NCI-H1930 (cell line): ENCODE data around the gene NR3C2.

Source experiments
- DNase-seq, 2 experiments: peaks; one replicate each; lab custom pipeline; 2025; lab: John Stamatoyannopoulos, UW

Gene NR3C2

DNA sequence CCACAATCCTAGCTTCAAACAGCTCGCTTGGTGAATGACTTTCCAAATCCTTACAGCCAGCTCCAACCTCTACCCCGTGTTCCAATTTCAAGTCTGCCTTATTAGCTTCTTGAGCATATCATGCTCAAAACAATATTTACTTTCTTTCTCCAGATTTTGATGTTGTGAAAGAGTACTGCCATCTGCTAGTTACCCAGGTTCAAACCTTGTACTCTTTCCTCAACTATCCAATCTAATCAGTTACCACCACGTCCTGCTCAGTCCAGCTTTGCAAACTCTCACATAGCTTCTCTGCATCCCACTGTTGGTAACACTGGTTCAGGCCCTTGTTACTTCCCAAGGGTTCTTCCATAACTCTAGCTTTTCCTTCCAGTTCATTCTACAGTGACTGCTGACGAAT, 179.1 kb downstream of the NR3C2 start:
- DNase-seq, result no peak

GRCh38 chr4:148261848-148262247, 180.4 kb downstream of the NR3C2 start:
- DNase-seq, result no peak

- DNase-seq, result no peak
Measured at GRCh38 chr4:148259841-148260240, 182.4 kb downstream of the NR3C2 start.

DNA sequence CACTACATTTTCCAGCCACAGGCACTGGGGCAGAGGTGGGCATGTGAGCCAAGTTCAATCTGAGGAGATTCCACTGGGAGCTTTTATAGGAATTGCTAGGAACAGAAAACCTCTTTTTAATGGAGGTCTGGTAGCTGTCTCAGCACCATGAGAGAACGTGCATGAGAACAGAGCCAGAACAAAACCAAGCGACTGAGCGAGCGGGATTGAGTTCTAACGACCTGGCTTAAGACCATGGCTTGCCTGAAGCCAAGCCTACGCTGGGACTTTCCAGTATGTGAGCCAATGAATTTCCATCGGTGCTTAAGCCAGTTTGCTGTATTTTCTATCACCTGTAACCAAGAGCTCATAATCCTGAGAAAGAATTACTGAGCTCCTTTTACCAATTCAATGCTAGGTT, 183.7 kb downstream of the NR3C2 start:
- DNase-seq, result no peak

- DNase-seq, result no peak
Measured at GRCh38 chr4:148255344-148255720, 186.9 kb downstream of the NR3C2 start.

DNA sequence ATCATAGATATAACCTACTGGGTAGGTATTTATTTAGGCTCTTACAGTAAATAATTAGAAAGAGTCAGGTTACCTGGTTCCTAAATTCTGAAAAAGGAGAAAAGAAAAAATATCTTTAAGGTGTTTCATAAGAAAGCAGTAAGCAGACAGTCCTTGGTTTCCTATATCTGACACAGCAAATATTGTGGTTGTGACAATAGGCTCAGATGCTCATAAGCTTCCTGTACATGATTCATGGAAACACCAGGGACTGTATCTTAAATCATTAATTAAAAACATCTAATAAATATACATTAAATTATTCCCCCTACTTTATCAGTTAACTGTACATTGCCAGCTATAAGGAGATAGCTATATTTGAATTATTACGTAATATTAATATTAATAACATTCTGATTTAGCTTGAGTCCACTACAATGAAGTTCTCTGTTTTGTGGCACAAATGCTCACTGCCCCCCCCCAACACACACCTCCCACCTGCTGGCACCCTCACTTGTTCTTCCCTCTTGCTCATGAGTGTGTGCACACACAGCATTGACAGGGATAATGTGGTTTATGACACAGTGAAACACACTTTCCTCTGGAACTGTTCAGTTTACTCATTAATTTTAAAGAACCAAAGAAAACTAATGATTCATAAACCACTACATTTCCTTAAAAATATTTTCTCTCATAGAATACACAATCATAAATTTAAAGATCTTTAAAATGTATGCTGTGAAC, 187.4 kb downstream of the NR3C2 start:
- no peak for DNase-seq

- DNase-seq, result no peak
Measured at GRCh38 chr4:148253768-148254167, 188.4 kb downstream of the NR3C2 start.

DNA sequence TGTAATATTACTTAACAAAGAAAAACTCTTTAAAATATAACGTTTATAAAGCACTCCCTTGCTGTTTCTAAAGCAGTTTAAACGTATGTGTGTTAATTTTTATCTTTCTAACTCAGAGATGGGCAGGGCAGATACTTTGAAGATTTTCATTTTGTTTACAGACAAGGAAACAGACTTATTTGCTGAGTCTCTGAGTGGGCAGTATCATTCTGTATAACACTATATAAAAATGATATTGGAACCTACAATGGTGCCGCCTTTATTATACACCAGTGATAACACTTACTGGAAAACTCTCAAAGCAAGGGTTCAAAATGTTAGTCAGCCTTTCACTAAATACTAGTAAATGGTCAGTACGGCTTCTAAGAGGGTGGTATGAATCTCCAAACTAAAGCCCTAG, 193.4 kb downstream of the NR3C2 start:
- no peak for DNase-seq

DNA sequence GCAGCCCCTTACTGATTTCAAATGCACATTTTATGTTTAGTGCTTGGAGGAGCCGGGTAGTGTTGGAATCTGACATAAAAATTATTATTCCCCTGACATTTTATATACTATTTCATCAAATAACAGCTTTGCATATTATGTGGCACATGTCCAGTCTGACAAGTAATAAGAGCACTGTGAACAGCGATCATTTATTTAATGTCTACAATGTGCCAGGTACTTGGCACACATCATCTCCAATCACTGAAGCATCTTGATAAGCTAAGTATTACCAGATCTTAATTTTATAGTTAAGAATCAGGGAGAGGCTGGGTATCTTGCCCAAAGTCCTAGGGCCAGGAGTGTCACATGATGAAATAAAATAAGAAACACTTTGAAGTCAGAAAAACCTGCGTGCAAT, 197.2 kb downstream of the NR3C2 start:
- DNase-seq, result no peak

- DNase-seq, result no peak
Measured at GRCh38 chr4:148243837-148244236, 198.4 kb downstream of the NR3C2 start.

DNA sequence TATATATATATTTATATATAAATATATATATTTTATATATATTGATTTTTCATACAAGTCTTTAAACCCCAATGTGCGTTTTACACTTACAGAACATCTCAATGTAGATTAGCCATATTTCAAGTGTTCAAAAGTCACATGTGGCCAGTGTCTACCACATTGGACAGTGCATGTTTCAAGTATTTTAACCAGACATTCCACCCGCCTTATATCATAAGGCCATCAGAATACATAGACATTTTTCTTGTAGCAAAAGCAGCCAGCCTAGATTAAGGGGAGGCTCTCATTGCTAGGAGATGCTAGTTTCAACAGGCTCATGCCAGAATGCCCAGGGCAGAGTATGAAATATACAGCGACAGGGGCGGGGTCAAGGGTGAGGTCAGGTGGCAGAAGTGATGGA, 202.0 kb downstream of the NR3C2 start:
- no peak for DNase-seq

DNA sequence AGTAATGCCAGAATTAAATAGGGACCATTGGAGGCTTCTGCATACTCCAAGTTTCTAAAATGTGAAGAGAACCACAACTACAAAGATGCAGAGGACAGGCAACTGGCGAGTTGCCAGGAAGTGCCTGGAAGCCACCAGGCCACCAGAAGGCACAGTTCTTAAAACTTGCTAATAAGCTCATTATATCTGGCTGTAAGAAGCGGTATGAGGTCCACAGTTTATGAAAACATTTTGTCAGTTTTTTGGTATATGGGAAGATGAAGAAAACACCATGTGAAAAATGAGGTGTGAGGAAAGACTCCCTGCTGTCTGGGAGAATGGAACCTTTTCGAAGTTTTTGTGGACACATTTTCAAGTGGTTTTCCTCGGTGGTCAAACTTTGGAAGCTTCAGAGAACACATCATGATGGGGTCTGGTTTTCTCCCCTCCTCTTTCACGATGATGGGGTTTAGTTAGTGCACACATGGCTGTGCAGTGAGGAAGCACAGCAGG, 202.7 kb downstream of the NR3C2 start:
- no peak for DNase-seq

GRCh38 chr4:148238811-148239493, 203.3 kb downstream of the NR3C2 start:
- DNase-seq, result no peak

DNA sequence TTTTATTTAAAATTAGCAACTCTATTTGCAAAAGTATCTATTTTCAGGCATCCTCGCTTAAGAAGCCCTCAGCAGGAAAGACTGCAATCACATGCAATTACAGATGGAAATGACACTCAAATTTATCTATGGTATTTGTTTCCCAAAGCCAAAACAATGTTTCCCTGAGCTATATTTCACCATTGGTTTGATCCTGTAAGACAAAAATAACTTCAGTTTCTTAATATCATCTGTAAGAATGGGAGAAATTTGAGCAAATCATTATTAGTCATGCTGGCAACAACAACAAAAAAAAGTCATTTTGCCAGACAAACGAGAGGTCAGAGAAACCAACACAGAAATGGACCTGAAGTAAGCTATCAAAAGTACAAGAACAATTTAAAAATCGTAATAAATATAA, 204.1 kb downstream of the NR3C2 start:
- no peak for DNase-seq

GRCh38 chr4:148235809-148236208, 206.4 kb downstream of the NR3C2 start:
- no peak for DNase-seq

DNA sequence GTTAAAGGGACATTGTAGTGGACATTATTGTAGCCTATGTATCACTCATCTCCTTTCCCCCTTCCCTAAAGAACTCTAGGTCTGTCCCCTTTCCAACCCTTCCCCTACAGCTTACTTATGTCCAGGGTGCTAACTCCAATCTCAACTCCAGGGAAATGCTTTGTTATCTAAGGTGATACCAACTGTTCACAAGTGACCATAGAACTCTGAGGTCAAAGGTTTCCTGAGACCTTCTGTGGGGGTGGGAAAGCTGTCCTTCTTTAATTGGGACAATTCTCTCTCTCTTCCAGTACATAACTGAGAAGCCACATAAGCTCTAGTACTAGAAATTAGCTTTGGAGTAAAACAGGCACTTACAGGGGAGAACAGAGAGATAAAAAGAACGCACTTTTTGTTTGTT, 212.4 kb downstream of the NR3C2 start:
- no peak for DNase-seq

DNA sequence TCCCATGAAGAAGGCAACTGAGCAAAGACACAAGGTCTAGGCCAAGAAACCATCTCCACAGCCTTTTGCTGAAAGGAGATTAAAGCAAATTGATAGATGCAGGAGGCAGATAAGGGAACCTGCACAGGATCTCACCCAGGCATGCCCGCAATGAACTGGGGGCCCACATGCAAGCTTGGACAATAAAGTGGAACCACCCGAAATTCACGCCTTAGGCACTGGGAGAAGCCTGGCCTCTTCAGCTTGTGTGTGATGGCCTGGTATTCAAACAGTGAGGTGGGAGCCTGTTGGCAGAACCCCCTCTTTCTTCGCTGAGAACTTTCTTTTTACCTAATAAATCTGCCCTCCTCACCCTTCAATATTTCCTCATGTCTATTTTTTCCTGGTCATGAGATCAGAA, 213.2 kb downstream of the NR3C2 start:
- no peak for DNase-seq

DNA sequence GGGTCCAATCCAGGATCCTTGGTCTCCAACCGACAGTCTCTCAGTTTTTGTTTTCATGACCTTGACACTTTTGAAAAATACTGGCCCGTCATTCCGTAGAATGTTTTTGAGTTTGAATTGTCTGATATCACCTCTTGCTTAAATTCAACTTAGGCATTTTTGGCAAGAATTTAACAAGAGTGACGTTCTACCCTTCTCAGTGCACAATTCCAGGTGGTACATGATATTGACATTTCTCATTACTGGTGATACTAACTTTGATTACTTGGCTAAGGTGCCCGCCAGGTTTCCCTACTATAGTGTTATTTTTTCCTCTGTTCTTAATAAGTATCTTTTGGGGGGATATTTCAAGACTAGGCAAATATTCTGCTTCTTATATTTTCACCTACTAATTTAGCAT, 215.1 kb downstream of the NR3C2 start:
- DNase-seq, result no peak

- no peak for DNase-seq
Measured at GRCh38 chr4:148226341-148226740, 215.9 kb downstream of the NR3C2 start.

GRCh38 chr4:148225639-148226038, 216.6 kb downstream of the NR3C2 start:
- no peak for DNase-seq

GRCh38 chr4:148224476-148224875, 217.7 kb downstream of the NR3C2 start:
- no peak for DNase-seq

DNA sequence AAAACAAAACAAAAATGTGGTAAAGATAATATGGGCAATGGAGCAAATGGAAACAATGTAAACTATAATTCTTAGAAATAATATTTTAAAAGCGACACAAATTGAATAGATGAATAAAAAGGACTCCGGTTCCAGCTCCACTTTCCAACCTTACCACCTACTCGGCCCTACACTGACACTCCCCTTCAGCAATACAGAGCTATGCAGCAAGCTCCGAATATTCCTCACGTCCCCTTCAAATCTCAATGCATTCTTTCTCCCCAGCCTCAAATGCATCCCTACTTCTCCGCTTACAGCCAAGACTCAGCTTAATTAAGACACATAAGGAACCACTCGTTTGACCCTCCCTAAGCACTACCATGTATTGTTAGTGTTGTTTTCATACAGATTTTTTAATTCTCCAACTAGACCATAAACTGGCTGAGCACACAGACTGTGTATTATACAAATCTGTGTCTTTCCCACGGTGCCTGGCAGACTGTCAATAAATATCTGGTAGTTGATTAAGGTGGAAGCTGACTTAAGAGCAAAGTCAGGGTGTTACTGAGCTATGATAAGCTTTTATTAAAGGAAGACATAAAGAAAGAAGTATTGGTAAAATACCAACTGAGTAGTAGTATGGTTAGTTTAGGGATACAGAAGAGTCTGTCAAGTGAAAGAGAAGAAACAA, 219.1 kb downstream of the NR3C2 start:
- no peak for DNase-seq
